K562 (cell line): Measurements from ENCODE around the gene RUNX1.
"Not testable (repeated sequence)": the region's sequence is repeated elsewhere in the genome, so short reads cannot be mapped to it uniquely, and the experiment has no call there.

Experiments used
- BHLHE40 ChIP-seq: IDR thresholded peaks from 2 replicates; pipeline ENCODE4 v1.6.1; 2011; ENCODE audit warnings: low read length, improper control_type of control experiment
- CHD4 ChIP-seq: fragments of 200-600 bp; sonication (generic); IDR thresholded peaks from 3 replicates; pipeline ENCODE4 v1.6.1; 2012; ENCODE audit warnings: low read depth, mild to moderate bottlenecking, mixed read lengths, low read length, inconsistent platforms; ENCODE audit not compliant: insufficient read depth, insufficient replicate concordance, poor library complexity, severe bottlenecking
- DNMT1 ChIP-seq: fragments of 450-650 bp; IDR thresholded peaks from 2 replicates; pipeline ENCODE4 v1.6.1; 2016; ENCODE audit warnings: antibody characterized with exemption, mild to moderate bottlenecking
- JUN ChIP-seq, 2 experiments: sonication (generic) in 1 of 2; formaldehyde crosslinking in 1 of 2; IDR thresholded peaks; 2 replicates each; pipeline versions ENCODE4 v1.6.1 to v1.8.0; 2012 to 2022; ENCODE audit warnings: borderline replicate concordance in 2 of 2, mild to moderate bottlenecking in 2 of 2, improper control_type of control experiment in 1 of 2, low read depth in 1 of 2, low read length in 1 of 2, missing genetic modification reagents in 1 of 2
- NBN ChIP-seq: fragments of 450-650 bp; IDR thresholded peaks from 2 replicates; pipeline ENCODE4 v1.6.1; 2016; ENCODE audit warnings: low read depth, mild to moderate bottlenecking
- POLR2A ChIP-seq: fragments of 450-650 bp; conservative IDR thresholded peaks from 2 replicates; pipeline ENCODE4 v1.6.1; 2016
- SIN3A ChIP-seq, 2 experiments: fragments of 150-350 bp in 1 of 2; IDR thresholded peaks; 2 replicates each; pipeline ENCODE4 v1.6.1; 2011 to 2016; ENCODE audit warnings: borderline replicate concordance in 2 of 2, low read depth in 2 of 2, low read length in 2 of 2, mild to moderate bottlenecking in 2 of 2, moderate library complexity in 2 of 2; ENCODE audit not compliant: control insufficient read depth in 1 of 2
- SRSF1 ChIP-seq: fragments of 200-400 bp; formaldehyde crosslinking; IDR thresholded peaks from 2 replicates; pipeline ENCODE4 v1.6.1; 2017; ENCODE audit warnings: mild to moderate bottlenecking, low read depth, low read length, moderate library complexity
- ZKSCAN1 ChIP-seq: fragments of 150-350 bp; IDR thresholded peaks from 2 replicates; pipeline ENCODE4 v1.6.1; 2016; ENCODE audit warnings: low read depth, low read length
- ZNF239 ChIP-seq: fragments of 250-450 bp; sonication (Bioruptor Pico); IDR thresholded peaks from 2 replicates; pipeline ENCODE4 v1.4.0; 2020; ENCODE audit warnings: mild to moderate bottlenecking
- TF ChIP-seq, protein P1 (sequence below), 3 experiments: IDR thresholded peaks in 2 of 3; conservative IDR thresholded peaks in 1 of 3; 2 replicates each; pipeline ENCODE4 v1.5.1; 2011 to 2012; ENCODE audit warnings: low read length in 3 of 3, mild to moderate bottlenecking in 3 of 3, control low read depth in 2 of 3, improper control_type of control experiment in 1 of 3, inconsistent platforms in 1 of 3, low read depth in 1 of 3, mixed read lengths in 1 of 3, moderate library complexity in 1 of 3; ENCODE audit not compliant: insufficient read depth in 2 of 3
- TF ChIP-seq, protein P2 (sequence below): sonication (generic); formaldehyde crosslinking; IDR thresholded peaks from 2 replicates; pipeline ENCODE4 v1.8.0; 2022; ENCODE audit warnings: mild to moderate bottlenecking, missing genetic modification reagents
- TF ChIP-seq, protein P3 (sequence below): sonication (generic); formaldehyde crosslinking; IDR thresholded peaks from 2 replicates; pipeline ENCODE4 v1.4.0; 2020; ENCODE audit warnings: mild to moderate bottlenecking, missing genetic modification reagents

DNA sequence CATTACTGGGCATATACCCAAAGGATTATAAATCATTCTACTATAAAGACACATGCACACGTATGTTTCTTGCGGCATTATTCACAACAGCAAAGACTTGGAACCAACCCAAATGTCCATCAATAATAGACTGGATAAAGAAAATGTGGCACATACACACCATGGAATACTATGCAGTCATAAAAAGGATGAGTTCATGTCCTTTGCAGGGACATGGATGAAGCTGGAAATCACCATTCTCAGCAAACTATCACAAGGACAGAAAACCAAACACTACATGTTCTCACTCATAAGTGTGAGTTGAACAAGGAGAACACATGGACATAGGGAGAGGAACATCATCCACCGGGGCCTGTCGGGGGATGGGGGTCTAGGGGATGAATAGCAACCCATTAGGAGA is 97.2 kb downstream of the RUNX1 start:
- not testable (repeated sequence) for TF ChIP-seq JUN (IDR thresholded peaks at IDR 0.05; ENCODE audit: borderline replicate concordance, low read depth, low read length); JUN (CRISPR knock-in tag; IDR thresholded peaks at IDR 0.05; ENCODE audit: borderline replicate concordance); SIN3A (IDR thresholded peaks at IDR 0.05; ENCODE audit: borderline replicate concordance in 2 of 2, control insufficient read depth in 1 of 2, low read depth in 2 of 2, low read length in 2 of 2); POLR2A; BHLHE40; CHD4; NBN; ZKSCAN1; SRSF1; DNMT1; ZNF239 (CRISPR knock-in tag)
- TF ChIP-seq, protein P1, sequence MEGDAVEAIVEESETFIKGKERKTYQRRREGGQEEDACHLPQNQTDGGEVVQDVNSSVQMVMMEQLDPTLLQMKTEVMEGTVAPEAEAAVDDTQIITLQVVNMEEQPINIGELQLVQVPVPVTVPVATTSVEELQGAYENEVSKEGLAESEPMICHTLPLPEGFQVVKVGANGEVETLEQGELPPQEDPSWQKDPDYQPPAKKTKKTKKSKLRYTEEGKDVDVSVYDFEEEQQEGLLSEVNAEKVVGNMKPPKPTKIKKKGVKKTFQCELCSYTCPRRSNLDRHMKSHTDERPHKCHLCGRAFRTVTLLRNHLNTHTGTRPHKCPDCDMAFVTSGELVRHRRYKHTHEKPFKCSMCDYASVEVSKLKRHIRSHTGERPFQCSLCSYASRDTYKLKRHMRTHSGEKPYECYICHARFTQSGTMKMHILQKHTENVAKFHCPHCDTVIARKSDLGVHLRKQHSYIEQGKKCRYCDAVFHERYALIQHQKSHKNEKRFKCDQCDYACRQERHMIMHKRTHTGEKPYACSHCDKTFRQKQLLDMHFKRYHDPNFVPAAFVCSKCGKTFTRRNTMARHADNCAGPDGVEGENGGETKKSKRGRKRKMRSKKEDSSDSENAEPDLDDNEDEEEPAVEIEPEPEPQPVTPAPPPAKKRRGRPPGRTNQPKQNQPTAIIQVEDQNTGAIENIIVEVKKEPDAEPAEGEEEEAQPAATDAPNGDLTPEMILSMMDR (IDR thresholded peaks at IDR 0.05 in 2 of 3, conservative IDR thresholded peaks at IDR 0.05 in 1 of 3; ENCODE audit: insufficient read depth in 2 of 3, low read depth in 1 of 3, low read length in 3 of 3): not testable (repeated sequence)
- TF ChIP-seq, protein P2, sequence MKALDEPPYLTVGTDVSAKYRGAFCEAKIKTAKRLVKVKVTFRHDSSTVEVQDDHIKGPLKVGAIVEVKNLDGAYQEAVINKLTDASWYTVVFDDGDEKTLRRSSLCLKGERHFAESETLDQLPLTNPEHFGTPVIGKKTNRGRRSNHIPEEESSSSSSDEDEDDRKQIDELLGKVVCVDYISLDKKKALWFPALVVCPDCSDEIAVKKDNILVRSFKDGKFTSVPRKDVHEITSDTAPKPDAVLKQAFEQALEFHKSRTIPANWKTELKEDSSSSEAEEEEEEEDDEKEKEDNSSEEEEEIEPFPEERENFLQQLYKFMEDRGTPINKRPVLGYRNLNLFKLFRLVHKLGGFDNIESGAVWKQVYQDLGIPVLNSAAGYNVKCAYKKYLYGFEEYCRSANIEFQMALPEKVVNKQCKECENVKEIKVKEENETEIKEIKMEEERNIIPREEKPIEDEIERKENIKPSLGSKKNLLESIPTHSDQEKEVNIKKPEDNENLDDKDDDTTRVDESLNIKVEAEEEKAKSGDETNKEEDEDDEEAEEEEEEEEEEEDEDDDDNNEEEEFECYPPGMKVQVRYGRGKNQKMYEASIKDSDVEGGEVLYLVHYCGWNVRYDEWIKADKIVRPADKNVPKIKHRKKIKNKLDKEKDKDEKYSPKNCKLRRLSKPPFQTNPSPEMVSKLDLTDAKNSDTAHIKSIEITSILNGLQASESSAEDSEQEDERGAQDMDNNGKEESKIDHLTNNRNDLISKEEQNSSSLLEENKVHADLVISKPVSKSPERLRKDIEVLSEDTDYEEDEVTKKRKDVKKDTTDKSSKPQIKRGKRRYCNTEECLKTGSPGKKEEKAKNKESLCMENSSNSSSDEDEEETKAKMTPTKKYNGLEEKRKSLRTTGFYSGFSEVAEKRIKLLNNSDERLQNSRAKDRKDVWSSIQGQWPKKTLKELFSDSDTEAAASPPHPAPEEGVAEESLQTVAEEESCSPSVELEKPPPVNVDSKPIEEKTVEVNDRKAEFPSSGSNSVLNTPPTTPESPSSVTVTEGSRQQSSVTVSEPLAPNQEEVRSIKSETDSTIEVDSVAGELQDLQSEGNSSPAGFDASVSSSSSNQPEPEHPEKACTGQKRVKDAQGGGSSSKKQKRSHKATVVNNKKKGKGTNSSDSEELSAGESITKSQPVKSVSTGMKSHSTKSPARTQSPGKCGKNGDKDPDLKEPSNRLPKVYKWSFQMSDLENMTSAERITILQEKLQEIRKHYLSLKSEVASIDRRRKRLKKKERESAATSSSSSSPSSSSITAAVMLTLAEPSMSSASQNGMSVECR: not testable (repeated sequence)
- TF ChIP-seq, protein P3, sequence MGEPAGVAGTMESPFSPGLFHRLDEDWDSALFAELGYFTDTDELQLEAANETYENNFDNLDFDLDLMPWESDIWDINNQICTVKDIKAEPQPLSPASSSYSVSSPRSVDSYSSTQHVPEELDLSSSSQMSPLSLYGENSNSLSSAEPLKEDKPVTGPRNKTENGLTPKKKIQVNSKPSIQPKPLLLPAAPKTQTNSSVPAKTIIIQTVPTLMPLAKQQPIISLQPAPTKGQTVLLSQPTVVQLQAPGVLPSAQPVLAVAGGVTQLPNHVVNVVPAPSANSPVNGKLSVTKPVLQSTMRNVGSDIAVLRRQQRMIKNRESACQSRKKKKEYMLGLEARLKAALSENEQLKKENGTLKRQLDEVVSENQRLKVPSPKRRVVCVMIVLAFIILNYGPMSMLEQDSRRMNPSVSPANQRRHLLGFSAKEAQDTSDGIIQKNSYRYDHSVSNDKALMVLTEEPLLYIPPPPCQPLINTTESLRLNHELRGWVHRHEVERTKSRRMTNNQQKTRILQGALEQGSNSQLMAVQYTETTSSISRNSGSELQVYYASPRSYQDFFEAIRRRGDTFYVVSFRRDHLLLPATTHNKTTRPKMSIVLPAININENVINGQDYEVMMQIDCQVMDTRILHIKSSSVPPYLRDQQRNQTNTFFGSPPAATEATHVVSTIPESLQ (CRISPR knock-in tag): not testable (repeated sequence)
